ENCODE data around the gene IP6K1.
"Not testable (repeated sequence)": the region's sequence is repeated elsewhere in the genome, so short reads cannot be mapped to it uniquely, and the experiment has no call there.

Gene IP6K1

DNA sequence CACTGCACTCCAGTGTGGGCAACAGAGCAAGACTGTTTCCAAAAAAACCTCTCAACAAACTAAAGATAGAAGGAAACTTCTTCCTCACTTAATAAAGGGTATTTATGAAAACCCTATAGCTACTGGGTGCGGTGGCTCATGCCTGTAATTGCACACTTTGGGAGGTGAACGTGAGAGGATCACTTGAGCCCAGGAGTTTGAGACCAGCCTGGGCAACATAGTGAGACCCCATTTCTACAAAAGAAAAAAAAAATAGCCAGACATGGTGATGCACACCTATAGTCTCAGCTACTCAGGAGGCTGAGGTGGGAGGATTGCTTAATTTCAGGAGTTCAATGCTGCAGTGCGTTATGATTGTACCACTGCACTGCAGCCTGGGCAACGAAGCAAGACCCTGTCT is 22.4 kb downstream of the IP6K1 start:
- DNase-seq (ENCODE audit: low spot score) = no peak

DNA sequence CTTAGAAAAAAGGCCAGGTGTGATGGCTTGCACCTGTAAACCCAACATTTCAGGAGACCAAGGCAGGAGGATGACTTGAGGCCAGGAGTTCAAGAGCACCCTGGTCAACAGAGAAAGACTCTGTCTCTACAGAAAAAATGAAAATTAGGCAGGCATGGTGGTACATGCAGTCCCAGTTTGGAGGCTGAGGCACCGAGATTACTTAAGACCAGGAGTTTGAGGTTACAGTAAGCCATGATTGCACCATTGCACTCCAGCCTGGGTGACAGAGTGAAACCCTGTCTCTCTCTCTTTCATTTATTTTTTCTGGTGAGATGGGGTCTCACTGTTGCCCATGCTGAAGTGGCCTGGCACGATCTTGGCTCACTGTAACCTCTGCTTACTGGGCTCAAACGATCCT is 24.7 kb downstream of the IP6K1 start:
- DNase-seq (ENCODE audit: low spot score) = no peak

DNA sequence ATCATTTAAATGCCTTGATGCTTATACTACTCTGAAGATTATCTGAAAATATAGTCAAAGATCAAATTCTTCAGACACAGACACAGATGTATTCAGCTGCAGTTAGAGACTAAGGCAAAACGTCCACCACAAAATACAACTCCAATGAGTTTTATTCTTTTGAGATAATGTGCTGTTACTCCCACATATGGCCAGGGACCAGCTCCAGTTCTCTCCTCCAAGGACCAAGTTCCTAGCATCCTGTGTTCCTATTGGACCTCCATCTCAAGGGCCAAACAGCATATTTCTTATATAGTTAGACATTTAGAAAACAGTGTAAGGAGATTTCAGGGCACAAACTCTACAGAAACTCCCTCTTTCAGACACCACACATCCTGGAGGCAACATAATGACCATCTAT is 27.1 kb downstream of the IP6K1 start:
- no peak for DNase-seq (ENCODE audit: low spot score)

DNA sequence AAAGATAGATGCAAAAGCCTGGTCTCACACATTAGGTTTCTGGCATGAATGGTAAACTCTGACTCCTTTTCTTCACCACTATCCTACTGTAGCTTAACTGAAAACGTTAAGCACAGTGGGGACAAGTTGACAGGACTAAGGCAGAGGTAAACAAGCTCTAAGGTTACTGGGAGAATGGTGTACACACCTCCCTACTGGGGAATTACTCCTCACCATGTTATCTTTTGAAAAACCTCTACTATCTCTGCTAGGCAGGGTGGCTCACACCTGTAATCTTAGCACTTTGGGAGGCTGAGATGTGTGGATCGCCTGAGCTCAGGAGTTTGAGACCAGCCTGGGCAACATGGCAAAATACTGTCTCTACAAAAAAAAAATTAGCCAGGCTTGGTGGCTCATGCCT is 29.1 kb downstream of the IP6K1 start:
- no peak for DNase-seq (ENCODE audit: low spot score)

DNA sequence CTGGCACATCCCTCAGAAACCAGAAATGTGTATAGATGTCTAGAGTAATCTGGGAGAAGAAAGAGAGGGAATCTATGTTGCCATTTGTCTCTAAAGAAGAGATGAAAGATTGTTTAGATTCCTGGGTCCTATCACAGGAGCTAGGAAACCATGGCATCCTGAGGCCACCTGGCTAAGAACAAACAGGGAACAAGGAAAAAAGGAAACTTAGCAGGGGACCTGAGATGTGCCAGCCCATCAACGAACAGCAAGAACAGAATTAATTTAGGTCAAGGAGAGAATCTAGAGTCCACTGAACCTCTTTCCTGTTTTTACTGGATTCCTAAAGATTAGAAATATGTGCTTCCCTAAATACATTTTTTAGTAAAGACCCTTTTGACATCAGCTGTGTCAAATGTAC is 30.3 kb downstream of the IP6K1 start:
- DNase-seq (ENCODE audit: low spot score) = no peak

DNA sequence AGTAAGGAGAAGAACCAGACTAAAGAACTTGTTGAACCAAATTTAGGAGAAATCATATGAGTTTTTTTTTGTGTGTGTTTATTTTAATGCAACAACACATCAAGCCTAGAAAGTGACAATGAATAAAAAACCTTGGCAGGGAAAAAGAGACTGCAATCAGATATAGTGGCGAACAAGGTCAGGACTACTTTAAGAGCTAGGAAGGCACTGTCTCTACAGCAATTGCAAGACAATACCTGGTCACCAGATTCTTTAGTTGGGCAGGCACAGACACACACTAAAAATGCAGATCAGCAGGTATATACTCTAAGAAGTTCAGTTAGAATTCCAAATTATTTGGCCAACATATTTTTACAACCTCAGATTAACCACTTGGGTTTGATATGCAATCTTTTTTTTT is 31.8 kb downstream of the IP6K1 start:
- no peak for DNase-seq (ENCODE audit: low spot score)

DNA sequence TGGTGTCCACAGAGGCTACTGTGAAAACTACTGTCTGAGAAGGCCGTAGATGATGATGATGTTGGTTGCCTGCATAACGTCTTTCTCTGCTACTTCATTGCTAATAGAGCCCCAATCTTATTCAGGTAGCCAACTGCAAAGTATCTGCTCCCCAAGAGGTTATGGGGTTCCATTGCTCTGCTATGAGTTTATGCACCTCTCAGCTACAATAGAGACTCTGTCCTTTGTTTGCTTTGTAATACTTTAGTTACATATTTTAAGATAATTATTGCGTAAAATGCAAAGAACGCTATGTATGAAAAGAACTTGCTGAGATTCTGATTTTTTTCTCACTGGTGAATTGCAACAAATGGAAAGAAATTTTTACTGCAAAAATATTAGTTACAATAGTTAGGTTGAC is 34.8 kb downstream of the IP6K1 start:
- no peak for DNase-seq (ENCODE audit: low spot score)

DNA sequence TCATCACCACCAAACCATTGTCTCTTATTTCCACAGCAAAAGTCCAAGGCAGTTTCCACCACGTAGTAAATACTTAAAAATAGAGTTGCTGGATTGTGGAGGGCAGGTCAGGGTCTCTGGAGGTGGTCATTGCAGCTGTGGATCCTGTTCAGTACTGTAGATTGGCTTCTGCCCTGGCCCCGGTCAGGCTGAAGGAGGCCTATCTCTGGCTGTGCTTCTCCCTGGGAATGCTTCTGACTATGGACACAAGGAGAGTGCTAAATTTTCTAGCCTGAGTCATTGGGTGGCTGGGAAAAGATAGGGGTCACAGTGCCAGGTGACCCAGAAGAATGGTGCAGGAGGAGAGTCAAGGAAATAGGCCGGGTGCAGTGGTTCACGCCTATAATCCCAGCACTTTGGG is 36.3 kb downstream of the IP6K1 start:
- DNase-seq (ENCODE audit: low spot score) = no peak

DNA sequence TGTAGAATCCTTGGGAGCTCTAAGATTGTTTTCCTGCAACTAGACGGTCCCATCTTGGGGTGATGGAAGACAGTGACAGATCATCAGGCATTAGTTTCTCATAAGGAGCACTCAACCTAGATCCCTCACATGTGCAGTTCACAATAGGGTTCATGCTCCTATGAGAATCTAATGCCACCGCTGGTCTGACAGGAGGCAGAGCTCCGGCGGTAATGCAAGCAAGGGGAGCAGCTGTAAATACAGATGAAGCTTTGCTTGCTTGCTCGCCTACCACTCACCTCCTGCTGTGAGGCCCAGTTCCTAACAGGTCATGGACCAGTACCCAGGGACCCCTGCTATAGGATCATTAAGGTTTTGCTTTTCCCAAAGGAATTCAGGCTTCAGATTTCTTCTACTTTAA is 37.5 kb downstream of the IP6K1 start:
- DNase-seq (ENCODE audit: low spot score) = not testable (repeated sequence)

DNA sequence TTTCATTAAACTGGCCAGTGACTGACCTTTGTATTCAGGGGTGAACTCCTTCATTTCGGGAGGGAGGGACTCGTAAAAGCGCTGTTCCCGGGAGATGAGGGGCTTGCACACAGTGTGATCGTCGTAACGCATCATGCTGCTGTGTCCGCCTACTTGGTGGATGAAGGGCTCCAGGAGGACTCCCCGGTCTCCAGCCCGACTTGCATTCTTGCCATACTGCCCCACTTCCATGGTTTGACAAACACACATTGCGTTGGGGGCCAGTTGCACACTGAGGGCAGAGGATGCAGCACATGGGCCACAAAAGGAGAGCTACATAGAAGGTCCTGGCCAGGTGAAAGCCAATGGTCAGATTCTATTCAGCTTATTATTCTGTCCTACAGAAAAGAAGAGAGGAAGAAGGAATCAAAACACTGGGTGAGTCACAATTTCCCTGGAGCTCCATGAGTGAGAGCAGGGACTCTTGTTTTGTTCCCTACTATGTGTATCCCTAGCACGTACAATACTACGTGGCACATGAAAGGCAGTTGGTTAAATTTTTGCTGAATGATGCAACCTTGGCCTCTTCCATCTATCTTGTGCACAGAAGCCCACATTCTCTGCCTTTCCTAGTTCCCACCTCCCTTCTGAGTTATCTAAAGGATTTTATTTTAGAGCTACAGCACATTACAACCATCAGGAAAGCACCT is 38.4 kb downstream of the IP6K1 start:
- no peak for DNase-seq (ENCODE audit: low spot score)

DNA sequence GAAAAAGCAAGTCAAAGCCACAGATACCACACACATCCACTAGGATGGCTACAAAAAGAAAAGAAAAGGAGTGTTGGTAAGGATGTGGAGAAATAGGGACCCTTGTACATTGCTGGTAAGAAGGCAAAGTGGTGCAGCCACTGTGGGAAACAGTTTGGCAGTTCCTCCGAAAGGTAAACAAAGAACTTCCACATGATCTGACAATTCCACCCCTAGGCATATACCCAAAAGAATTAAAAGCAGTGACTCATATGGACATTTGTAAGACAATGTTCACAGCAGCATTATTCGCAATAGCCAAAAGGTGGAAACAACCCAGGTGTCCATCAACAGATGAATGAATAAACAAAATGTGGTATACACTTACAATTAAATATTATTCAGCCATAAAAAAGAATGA is 40.4 kb downstream of the IP6K1 start:
- no peak for DNase-seq (ENCODE audit: low spot score)

DNA sequence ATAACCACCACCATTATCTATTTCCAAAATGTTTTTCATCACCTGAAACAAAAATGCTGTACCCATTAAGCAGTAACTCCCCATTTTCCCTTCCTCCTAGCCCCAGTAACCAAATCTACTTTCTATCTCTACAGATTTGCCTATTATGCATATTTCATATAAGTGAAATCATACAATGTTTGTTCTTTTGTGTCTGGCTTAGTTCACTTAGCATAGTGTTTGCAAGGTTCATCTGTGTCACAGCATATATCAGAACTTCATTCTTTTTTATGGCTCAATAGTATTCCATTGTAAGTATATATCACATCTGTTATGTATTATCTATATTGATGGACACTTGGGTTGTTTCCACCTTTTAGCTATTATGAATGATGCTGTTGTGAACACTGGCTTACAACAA is 45.9 kb downstream of the IP6K1 start:
- DNase-seq (ENCODE audit: low spot score) = no peak

DNA sequence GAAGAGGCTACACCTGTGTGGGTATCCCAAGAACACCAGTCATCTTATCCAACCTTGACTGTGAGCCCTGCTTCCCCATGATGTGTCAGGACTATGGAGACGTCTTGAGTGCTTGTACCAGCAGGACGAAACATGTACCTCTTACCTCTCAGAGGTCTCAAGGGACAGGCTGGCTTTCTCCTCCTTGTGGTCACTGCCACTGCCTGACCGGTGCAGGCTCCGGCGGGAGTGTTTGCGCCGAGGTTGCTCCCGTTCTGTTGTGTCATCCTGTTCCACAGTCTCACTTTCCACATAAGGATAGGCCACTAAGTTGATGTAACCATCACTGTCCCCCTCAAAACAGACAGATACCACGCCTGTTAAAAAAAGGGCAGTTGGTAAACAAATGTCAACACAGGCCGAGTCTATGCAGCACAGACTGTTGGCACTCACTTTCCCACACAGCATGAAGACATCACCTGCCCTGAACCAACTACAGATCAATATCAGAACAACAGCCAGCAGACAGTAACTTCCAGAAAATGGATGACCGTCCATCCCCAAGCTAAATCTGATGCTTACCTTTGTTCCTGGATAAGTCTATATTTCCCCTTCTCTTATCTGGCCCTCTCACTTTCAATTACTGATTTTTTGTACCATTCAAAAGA is 48.2 kb downstream of the IP6K1 start:
- no peak for DNase-seq (ENCODE audit: low spot score)

DNA sequence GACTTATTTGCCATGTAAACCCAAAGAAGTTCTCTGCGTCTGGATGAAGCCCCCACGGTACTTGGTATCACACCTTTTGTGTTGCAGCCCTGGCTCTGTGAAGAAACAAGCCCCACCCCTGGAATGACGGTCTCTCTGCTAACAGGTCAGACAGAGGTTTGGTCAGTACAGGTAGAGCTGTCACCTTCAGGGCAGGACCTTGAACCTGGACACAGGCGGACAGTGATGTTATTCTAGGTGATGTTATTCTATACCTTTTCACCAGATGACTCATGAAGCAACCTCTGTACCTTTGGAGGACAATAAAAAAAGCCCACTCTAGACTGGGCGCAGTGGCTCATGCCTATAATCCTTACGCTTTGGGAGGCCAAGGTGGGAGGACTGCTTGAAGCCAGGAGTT is 51.6 kb downstream of the IP6K1 start:
- no peak for DNase-seq (ENCODE audit: low spot score)

DNA sequence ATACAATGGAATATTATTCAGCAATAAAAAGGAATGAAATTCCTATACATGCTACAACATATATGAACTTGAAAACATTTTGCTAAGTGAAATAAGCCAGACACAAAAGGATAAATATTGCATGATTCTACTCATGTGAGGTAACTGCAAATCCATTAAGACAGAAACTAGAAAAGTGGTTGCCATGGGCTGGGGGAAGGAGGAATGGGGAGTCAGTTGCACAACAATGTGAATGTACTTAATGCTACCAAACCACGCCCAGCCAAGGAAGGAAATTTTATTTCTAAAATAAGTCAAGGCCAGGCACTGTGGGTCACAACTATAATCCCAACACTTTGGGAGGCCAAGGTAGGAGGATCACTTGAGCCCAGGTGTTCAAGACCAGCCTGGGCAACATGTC is 52.8 kb downstream of the IP6K1 start:
- DNase-seq (ENCODE audit: low spot score) = no peak

DNA sequence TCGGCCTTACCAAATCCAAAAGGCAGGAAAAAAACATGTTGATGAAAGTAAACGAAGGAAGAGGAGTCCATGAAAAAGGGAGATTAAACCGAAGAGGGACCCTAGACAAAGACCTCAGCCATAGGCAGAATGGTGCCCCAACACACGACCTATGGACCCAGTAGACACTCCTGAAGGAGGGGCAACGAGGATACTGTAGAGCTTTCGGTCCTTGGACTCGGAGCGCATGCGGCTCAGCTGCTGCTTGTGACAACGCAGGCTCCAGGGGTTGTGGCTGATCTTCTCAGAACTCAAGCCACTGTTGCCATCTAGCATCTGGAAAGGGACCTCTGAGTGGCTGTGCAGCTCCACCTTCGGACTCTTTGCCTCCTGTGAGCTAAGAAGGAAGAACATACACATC is 53.7 kb downstream of the IP6K1 start:
- DNase-seq (ENCODE audit: low spot score) = no peak

DNA sequence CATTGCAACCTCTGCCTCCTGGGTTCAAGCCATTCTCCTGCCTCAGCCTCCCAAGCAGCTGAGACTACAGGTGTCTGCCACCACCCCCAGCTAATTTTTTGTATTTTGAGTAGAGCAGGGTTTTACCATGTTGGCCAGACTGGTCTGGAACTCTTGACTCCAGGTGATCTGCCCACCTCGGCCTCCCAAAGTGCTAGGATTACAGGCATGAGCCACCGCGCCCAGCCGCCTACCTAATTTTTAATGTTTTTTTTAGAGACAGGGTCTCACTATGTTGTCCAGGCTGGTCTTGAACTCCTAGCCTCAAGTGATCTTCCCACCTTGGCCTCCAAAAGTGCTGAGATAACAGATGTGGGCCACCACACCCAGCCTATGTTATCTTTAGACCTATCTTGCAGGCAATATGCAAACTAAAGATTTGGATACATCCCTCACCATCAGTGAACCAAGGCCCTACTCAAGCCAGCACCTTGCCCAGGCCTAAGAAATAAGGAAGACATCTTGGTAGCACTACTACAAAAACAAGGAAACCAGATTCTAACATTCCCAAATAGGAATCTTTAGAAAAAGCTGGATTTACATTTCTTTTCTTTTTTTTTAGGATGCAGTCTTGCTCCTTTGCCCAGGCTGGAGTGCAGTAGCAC is 56.3 kb downstream of the IP6K1 start:
- DNase-seq (ENCODE audit: low spot score) = no peak

DNA sequence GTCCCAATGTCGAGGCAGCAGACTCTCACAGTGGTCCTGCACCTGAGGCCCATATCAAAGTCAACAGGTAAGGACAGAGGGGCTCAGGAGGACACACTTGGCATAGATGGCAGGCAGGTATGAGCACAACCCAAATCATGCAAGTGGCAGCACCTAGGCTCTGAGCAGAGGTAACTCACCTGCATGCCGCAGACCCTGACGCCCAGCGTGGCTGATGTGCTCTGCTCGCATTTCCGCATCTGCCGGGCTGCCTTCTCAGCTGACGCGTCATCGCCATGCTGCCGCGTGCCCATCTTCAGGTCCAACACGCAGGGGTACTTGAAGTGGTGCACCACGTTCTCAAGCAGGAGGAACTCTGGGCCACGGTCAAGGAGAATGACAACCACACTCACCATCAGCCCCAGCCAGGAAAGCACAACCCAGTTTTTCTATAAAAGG is 58.4 kb downstream of the IP6K1 start:
- no peak for DNase-seq (ENCODE audit: low spot score)

DNA sequence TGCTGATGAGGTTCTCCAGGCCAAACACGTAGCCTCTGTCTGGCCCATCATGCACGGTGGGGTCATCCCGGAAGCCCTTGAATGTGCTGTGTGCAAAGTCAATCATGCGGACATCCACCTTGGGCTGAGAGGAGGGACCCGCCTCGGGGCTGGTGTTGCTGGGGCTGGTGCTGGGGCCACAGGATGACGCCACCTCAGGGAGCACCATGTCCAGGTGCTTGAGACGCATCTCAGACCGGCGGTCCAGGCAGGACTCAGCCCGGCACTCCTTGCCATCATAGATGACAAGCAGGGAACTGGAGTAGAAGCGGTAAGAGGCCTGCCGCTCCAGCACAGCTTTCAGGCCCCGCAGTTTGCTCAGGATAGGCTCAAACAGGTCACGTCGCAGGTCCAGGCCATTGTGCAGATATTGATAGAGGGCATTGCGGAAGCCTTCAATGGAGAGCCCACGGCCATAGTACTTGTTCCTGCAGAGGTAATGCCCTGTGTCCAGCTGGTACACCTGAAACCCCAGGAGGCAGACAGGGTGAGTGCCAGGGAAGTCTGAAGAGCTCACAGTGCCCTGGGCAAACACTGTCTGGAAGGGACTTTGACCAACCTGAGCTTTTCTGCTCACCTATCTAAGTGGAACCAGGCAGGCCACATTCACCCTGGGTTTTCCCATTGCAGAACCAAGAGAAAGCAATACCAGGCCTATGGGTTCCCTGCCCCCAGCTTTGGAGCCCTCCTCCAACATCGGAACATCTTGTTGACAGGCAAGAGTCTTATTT is 59.0 kb downstream of the IP6K1 start:
- no peak for DNase-seq (ENCODE audit: low spot score)

DNA sequence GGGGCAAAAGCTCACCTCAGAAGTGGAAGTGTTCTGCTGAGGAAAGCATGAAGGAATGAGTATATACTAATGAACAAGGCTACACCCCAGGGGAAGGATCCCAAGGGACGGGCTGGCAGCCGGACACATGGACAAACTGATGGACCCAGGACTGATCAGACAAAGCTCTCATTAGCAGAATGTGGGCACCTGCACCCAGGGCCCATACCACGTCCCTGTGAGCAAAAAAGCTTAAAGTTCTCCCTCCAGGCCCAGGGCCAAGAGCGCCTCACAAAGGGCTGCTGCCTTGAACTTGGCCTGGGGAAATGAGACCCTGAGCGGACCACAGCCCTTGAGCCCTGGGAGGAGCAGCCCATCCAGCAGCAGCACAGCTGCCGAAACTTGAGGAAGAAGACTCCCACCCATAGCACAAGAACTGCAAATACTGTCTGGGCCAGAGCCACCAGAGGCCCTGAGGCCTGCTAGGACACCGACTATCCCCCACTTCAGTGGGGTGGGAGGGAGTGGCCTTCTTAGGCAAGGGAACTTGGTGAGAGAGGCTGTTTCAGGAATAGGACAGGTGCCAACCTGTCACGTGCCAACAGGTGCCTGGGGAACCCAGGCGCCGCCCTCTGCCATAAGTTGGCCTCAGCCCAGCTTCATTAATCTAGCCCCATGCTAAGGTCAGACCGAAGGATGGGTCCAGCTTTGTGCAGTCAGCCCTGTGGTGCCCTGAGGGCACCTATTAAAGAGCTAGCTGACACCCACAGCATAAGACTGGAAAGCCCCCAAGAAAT is 60.2 kb downstream of the IP6K1 start:
- DNase-seq (ENCODE audit: low spot score) = no peak

DNA sequence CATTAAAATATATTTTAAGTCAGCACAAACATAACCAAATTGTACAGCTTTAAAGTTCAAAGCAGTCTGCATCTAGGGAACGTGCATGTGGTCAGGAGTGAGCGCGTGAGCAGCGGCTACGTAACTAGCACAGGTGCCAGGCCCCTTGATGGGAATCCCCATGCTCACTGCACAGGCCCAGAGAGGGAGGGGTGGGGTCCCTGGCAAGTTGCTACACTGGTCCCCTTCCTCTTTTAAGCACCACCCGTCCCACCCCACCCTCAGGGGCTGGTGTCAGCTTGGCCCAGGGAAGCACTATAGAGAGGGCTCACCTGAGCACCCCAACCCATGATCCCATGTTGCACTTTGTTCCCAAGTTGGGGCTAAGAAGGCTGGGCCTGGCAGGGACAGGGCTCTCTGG is 61.8 kb downstream of the IP6K1 start:
- DNase-seq (ENCODE audit: low spot score) = no peak

Data from COLO829 (cell line).